ENCODE measurements around the gene BMP4. TPM values are rescaled to one million over a fixed set of nuclear protein-coding genes. Genes with fewer than 3 reads are reported as not detected.

Gene BMP4
- total RNA-seq, 1 donor from 2014 or later: 3.7 TPM

DNA sequence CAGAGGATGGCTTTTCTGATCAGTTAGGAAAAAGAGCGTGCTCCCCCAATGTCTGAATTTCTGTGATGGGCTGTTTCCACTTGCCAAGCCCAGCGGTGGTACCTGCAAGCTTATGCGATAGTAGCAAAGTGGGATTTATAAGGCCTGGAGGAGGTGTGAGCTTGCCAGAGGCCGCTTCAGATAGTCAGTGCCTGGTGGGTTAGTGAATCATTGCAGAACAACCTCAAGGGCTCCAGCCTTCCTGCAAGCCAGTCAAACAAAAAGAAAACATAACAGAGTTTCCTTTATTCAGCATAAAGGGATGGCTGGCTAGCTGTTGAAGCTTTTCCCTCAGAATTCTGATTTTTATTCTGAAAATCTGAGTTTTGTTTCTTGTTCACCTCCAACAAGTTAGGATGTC, 7.6 kb upstream of the BMP4 start:
- DNase-seq: no peak
- peak overlapping the region; percentile 85 for H3K4me3 Mint-ChIP-seq (ENCODE audit: unreplicated experiment)
- H3K36me3 Mint-ChIP-seq (ENCODE audit: unreplicated experiment): no peaks in the 10 kb centered on the region
- no peak overlapping the region for H3K27ac Mint-ChIP-seq (ENCODE audit: unreplicated experiment)
- TF ChIP-seq, protein P1, sequence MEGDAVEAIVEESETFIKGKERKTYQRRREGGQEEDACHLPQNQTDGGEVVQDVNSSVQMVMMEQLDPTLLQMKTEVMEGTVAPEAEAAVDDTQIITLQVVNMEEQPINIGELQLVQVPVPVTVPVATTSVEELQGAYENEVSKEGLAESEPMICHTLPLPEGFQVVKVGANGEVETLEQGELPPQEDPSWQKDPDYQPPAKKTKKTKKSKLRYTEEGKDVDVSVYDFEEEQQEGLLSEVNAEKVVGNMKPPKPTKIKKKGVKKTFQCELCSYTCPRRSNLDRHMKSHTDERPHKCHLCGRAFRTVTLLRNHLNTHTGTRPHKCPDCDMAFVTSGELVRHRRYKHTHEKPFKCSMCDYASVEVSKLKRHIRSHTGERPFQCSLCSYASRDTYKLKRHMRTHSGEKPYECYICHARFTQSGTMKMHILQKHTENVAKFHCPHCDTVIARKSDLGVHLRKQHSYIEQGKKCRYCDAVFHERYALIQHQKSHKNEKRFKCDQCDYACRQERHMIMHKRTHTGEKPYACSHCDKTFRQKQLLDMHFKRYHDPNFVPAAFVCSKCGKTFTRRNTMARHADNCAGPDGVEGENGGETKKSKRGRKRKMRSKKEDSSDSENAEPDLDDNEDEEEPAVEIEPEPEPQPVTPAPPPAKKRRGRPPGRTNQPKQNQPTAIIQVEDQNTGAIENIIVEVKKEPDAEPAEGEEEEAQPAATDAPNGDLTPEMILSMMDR (IDR thresholded peaks at IDR 0.05; ENCODE audit: partially characterized antibody, unreplicated experiment): no peak
- peaks cover 9% of the 10 kb centered on the region for H3K4me1 Mint-ChIP-seq (ENCODE audit: low read depth, unreplicated experiment)
- H3K9me3 Mint-ChIP-seq (ENCODE audit: unreplicated experiment): peaks cover 2% of the 10 kb centered on the region
- H3K27me3 Mint-ChIP-seq (ENCODE audit: unreplicated experiment): peaks cover 13% of the 10 kb centered on the region

DNA sequence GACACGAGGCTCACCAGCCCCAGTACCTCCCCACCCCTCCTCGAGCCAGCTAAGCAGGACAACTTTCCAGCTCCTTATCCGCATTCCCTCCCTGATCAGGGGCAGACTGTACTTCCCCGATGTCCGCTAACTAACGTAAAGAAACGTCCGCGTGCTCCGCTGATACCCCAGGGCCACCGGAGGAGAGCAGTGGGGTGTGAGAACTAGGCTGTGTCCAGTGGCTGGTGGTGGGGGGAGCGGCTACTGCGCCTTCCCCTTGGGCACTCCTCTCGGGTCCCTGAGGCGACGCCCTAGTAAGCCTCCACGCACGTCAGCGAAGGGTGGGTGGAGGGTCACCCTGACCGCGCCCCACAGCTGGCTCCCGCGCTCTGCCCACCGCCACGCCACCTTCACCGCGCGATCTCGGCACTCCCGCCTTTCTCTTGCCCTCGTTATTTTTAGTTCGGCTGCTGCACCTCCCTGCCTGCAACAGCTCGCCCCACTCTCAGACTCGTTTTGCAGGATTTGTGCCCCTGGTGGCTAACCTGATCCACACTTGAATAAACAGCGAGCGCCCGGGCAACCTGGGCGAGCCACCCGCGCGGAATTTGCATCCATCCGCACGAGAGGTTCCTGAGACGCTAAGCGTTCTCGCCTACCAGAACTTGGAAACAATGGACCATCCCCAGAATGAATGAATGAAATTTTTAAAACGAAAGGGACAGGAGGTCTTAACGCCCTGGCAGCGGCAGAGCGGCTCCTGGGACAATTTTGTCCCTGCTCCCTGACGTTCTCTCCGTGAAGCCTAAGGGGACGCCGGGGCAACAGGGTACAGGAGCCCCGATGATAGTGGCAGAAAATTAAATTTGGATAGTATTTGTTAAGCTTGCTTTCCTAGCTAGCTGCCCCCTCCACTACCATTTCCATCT, 6.9 kb upstream of the BMP4 start:
- Mint-ChIP-seq H3K36me3 (ENCODE audit: unreplicated experiment) (no peaks in the 10 kb centered on the region), H3K27ac (ENCODE audit: unreplicated experiment) (no peak overlapping the region), H3K4me1 (ENCODE audit: low read depth, unreplicated experiment) (peaks cover 11% of the 10 kb centered on the region), H3K9me3 (ENCODE audit: unreplicated experiment) (peaks cover 2% of the 10 kb centered on the region), H3K27me3 (ENCODE audit: unreplicated experiment) (peaks cover 13% of the 10 kb centered on the region), H3K4me3 (ENCODE audit: unreplicated experiment) (peak overlapping the region; percentile 85)
- TF ChIP-seq, protein P1 (IDR thresholded peaks at IDR 0.05; ENCODE audit: partially characterized antibody, unreplicated experiment): peak; percentile 43
- DNase-seq: peak; percentile 51

DNA sequence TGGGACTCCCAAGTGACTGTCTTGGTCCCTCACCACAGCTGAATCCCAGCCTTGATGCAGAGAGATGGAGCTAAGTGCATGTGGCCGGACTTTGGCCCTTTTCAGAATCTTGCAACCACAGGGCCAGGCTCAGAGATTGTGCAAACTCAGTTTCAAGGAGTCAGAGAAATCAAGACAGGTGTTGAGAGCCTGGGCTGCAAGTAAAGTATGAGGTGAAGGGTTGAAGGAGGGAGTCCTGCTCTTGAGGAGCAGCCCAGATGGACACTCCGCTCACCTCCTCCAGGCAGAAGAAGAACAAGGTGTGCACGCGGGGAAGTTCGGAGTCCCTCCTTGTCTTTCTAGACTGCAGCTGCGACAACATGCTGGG, 6.3 kb upstream of the BMP4 start:
- TF ChIP-seq, protein P1 (IDR thresholded peaks at IDR 0.05; ENCODE audit: partially characterized antibody, unreplicated experiment): no peak
- H3K4me1 Mint-ChIP-seq (ENCODE audit: low read depth, unreplicated experiment): peaks cover 11% of the 10 kb centered on the region
- H3K4me3 Mint-ChIP-seq (ENCODE audit: unreplicated experiment): peak overlapping the region; percentile 85
- peaks cover 2% of the 10 kb centered on the region for H3K9me3 Mint-ChIP-seq (ENCODE audit: unreplicated experiment)
- H3K27me3 Mint-ChIP-seq (ENCODE audit: unreplicated experiment): peaks cover 13% of the 10 kb centered on the region
- H3K36me3 Mint-ChIP-seq (ENCODE audit: unreplicated experiment): no peaks in the 10 kb centered on the region
- no peak overlapping the region for H3K27ac Mint-ChIP-seq (ENCODE audit: unreplicated experiment)
- DNase-seq: no peak

DNA sequence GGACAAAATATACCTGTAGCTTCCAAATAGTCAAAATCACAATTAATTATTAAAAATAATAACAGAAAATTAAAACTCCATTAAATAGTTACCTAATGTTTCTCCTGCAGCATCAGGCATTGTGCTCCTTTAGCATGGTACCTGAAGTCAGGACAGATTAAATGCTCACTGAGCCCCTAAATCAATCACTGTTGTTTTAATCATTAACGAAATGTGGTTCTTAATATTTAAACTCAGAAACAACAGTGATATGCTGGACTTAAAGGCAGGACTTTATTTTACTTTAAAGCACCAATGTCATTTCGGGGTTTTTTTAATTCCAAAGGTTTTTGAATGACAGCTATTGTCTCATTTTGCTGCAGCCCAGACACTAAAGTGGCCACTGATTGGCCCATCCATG, 2.0 kb upstream of the BMP4 start:
- Mint-ChIP-seq H3K27ac (ENCODE audit: unreplicated experiment) (no peak overlapping the region), H3K36me3 (ENCODE audit: unreplicated experiment) (no peaks in the 10 kb centered on the region), H3K27me3 (ENCODE audit: unreplicated experiment) (peaks cover 17% of the 10 kb centered on the region), H3K4me1 (ENCODE audit: low read depth, unreplicated experiment) (peaks cover 10% of the 10 kb centered on the region), H3K4me3 (ENCODE audit: unreplicated experiment) (no peak overlapping the region), H3K9me3 (ENCODE audit: unreplicated experiment) (peaks cover 8% of the 10 kb centered on the region)
- DNase-seq: no peak
- TF ChIP-seq, protein P1 (IDR thresholded peaks at IDR 0.05; ENCODE audit: partially characterized antibody, unreplicated experiment): no peak

DNA sequence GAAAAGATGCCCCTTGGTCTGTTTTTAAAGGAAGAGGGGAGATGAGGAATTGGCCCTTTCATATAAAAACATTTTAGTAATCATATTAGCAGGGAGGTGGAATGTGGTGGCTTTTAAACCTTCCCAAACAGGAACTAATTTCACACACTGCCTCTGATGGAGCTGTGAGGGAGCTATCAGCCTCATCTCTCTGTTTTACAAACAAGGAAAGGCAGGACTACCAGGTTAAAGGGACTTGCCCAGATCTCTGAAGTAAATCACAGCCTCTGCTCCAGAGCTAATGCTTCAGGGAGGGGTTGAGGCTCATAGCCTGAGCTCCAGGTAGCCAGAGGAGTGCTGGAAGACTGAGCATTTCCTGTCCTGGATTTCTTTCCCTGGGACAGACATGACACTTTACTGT, 1.1 kb upstream of the BMP4 start:
- no peak for DNase-seq
- H3K36me3 Mint-ChIP-seq (ENCODE audit: unreplicated experiment): no peaks in the 10 kb centered on the region
- TF ChIP-seq, protein P1 (IDR thresholded peaks at IDR 0.05; ENCODE audit: partially characterized antibody, unreplicated experiment): no peak
- peaks cover 8% of the 10 kb centered on the region for H3K9me3 Mint-ChIP-seq (ENCODE audit: unreplicated experiment)
- peaks cover 12% of the 10 kb centered on the region for H3K27me3 Mint-ChIP-seq (ENCODE audit: unreplicated experiment)
- H3K27ac Mint-ChIP-seq (ENCODE audit: unreplicated experiment): no peak overlapping the region
- no peak overlapping the region for H3K4me3 Mint-ChIP-seq (ENCODE audit: unreplicated experiment)
- H3K4me1 Mint-ChIP-seq (ENCODE audit: low read depth, unreplicated experiment): peaks cover 6% of the 10 kb centered on the region

Measured in glutamatergic neuron (in vitro differentiated cells).